Loucy (cell line): ENCODE measurements around the gene CYP8B1.

Experiments
- H2AFZ ChIP-seq: fragments of 200-600 bp; sonication (generic); 2 replicates; pipeline ENCODE4 v1.6.0; 2016; ENCODE audit warnings: antibody characterized with exemption, mild to moderate bottlenecking, low read length, moderate library complexity
- H3F3A ChIP-seq: fragments of 200-600 bp; 2 replicates; pipeline ENCODE4 v1.6.0; 2016; ENCODE audit warnings: antibody characterized with exemption, low read depth, mild to moderate bottlenecking
- H3K27me3 ChIP-seq: fragments of 200-600 bp; sonication (generic); 2 replicates; pipeline ENCODE4 v1.6.1; 2014; ENCODE audit warnings: low read length, mild to moderate bottlenecking; ENCODE audit not compliant: insufficient read depth, poor library complexity, severe bottlenecking
- H3K36me3 ChIP-seq: fragments of 200-600 bp; sonication (generic); 2 replicates; pipeline ENCODE4 v1.6.1; 2016; ENCODE audit warnings: low read length; ENCODE audit not compliant: insufficient read depth
- H3K4me1 ChIP-seq: fragments of 200-600 bp; sonication (generic); 2 replicates; pipeline ENCODE4 v1.5.1; 2014; ENCODE audit warnings: low read length, mild to moderate bottlenecking; ENCODE audit not compliant: insufficient read depth, poor library complexity, severe bottlenecking
- H3K4me2 ChIP-seq: fragments of 200-600 bp; sonication (generic); 2 replicates; pipeline ENCODE4 v1.6.0; 2014; ENCODE audit warnings: antibody characterized with exemption, low read length, low read depth, mild to moderate bottlenecking; ENCODE audit not compliant: poor library complexity, severe bottlenecking
- H3K4me3 ChIP-seq: fragments of 200-600 bp; sonication (generic); 2 replicates; pipeline ENCODE4 v1.5.1; 2014; ENCODE audit warnings: low read length, mild to moderate bottlenecking, mixed read lengths; ENCODE audit not compliant: poor library complexity, severe bottlenecking
- H3K79me2 ChIP-seq: fragments of 200-600 bp; sonication (generic); 2 replicates; pipeline ENCODE4 v1.6.1; 2014; ENCODE audit warnings: low read length; ENCODE audit not compliant: insufficient read depth
- H3K9ac ChIP-seq: fragments of 200-600 bp; sonication (generic); 2 replicates; pipeline ENCODE4 v1.6.0; 2014; ENCODE audit warnings: mild to moderate bottlenecking, low read depth, low read length, moderate library complexity; ENCODE audit not compliant: poor library complexity, severe bottlenecking
- H3K9me2 ChIP-seq: fragments of 200-600 bp; sonication (generic); replicated peaks from 2 replicates; pipeline ENCODE4 v1.6.1; 2016; ENCODE audit warnings: low read depth, low read length, mixed read lengths
- H3K9me3 ChIP-seq: fragments of 200-600 bp; sonication (generic); 2 replicates; pipeline ENCODE4 v1.6.1; 2014; ENCODE audit warnings: mild to moderate bottlenecking, antibody characterized with exemption, low read length, low read depth; ENCODE audit not compliant: insufficient read depth
- H4K20me1 ChIP-seq: fragments of 200-600 bp; sonication (generic); 2 replicates; pipeline ENCODE4 v1.6.0; 2014; ENCODE audit warnings: antibody characterized with exemption, low read length, mild to moderate bottlenecking; ENCODE audit not compliant: insufficient read depth, poor library complexity, severe bottlenecking
- EZH2phosphoT487 ChIP-seq: fragments of 200-600 bp; IDR thresholded peaks from 2 replicates; pipeline ENCODE4 v1.6.1; 2018; ENCODE audit warnings: antibody characterized with exemption, mild to moderate bottlenecking, moderate library complexity, borderline replicate concordance
- TF ChIP-seq, protein P1 (sequence below): fragments of 200-600 bp; sonication (generic); conservative IDR thresholded peaks from 2 replicates; pipeline ENCODE4 v1.5.1; 2014; ENCODE audit warnings: mild to moderate bottlenecking, antibody characterized with exemption, low read length

CYP8B1 gene

DNA sequence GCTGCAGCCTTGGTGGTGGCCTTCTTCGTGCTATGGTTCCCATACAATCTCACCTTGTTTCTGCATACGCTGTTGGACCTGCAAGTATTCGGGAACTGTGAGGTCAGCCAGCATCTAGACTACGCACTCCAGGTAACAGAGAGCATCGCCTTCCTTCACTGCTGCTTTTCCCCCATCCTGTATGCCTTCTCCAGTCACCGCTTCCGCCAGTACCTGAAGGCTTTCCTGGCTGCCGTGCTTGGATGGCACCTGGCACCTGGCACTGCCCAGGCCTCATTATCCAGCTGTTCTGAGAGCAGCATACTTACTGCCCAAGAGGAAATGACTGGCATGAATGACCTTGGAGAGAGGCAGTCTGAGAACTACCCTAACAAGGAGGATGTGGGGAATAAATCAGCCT lies 10.4 kb downstream of the CYP8B1 start:
- no peaks in the 10 kb centered on the region for H3K9me3 ChIP-seq
- H3K27me3 ChIP-seq: no peaks in the 10 kb centered on the region
- no peaks in the 10 kb centered on the region for H3K4me1 ChIP-seq
- no peaks in the 10 kb centered on the region for H3F3A ChIP-seq
- H3K36me3 ChIP-seq: no peaks in the 10 kb centered on the region
- no peak overlapping the region for H2AFZ ChIP-seq
- H3K9ac ChIP-seq: no peak overlapping the region
- H3K4me2 ChIP-seq: no peak overlapping the region
- H3K4me3 ChIP-seq: no peak overlapping the region
- H3K79me2 ChIP-seq: no peaks in the 10 kb centered on the region
- no peaks in the 10 kb centered on the region for H4K20me1 ChIP-seq
- H3K9me2 ChIP-seq: no peaks in the 10 kb centered on the region
- TF ChIP-seq EZH2phosphoT487: no peak
- TF ChIP-seq, protein P1, sequence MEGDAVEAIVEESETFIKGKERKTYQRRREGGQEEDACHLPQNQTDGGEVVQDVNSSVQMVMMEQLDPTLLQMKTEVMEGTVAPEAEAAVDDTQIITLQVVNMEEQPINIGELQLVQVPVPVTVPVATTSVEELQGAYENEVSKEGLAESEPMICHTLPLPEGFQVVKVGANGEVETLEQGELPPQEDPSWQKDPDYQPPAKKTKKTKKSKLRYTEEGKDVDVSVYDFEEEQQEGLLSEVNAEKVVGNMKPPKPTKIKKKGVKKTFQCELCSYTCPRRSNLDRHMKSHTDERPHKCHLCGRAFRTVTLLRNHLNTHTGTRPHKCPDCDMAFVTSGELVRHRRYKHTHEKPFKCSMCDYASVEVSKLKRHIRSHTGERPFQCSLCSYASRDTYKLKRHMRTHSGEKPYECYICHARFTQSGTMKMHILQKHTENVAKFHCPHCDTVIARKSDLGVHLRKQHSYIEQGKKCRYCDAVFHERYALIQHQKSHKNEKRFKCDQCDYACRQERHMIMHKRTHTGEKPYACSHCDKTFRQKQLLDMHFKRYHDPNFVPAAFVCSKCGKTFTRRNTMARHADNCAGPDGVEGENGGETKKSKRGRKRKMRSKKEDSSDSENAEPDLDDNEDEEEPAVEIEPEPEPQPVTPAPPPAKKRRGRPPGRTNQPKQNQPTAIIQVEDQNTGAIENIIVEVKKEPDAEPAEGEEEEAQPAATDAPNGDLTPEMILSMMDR: no peak

DNA sequence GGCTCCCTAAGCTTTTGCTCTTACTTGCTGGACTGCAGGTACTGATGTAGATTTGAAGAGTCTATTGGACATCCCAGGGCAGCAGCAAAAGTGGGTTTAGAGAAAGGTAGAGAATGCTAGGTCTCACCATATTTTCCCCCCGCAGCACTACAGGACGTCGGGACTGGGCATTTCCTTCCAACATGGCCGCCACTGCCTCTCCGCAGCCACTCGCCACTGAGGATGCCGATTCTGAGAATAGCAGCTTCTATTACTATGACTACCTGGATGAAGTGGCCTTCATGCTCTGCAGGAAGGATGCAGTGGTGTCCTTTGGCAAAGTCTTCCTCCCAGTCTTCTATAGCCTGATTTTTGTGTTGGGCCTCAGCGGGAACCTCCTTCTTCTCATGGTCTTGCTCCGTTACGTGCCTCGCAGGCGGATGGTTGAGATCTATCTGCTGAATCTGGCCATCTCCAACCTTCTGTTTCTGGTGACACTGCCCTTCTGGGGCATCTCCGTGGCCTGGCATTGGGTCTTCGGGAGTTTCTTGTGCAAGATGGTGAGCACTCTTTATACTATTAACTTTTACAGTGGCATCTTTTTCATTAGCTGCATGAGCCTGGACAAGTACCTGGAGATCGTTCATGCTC lies 11.2 kb downstream of the CYP8B1 start:
- H3K4me2 ChIP-seq: no peak overlapping the region
- H2AFZ ChIP-seq: no peak overlapping the region
- no peak overlapping the region for H3K4me3 ChIP-seq
- no peaks in the 10 kb centered on the region for H3F3A ChIP-seq
- H3K4me1 ChIP-seq: no peaks in the 10 kb centered on the region
- no peaks in the 10 kb centered on the region for H3K9me2 ChIP-seq
- H3K36me3 ChIP-seq: no peaks in the 10 kb centered on the region
- H3K9ac ChIP-seq: no peak overlapping the region
- H3K27me3 ChIP-seq: no peaks in the 10 kb centered on the region
- no peaks in the 10 kb centered on the region for H3K79me2 ChIP-seq
- TF ChIP-seq EZH2phosphoT487: no peak
- TF ChIP-seq, protein P1: no peak
- no peaks in the 10 kb centered on the region for H3K9me3 ChIP-seq
- H4K20me1 ChIP-seq: no peaks in the 10 kb centered on the region

GRCh38 chr3:42856544-42856943 lies 19.1 kb downstream of the CYP8B1 start:
- TF ChIP-seq, protein P1: no peak
- TF ChIP-seq EZH2phosphoT487: no peak
- Histone ChIP-seq H2AFZ (no peak overlapping the region), H3K4me2 (no peak overlapping the region)

More at GRCh38 chr3:42856544-42856943, 19.1 kb downstream of the CYP8B1 start:
- no peak overlapping the region for H3K4me3 ChIP-seq
- no peaks in the 10 kb centered on the region for H3K9me2 ChIP-seq
- no peaks in the 10 kb centered on the region for H3K36me3 ChIP-seq
- H3K27me3 ChIP-seq: no peaks in the 10 kb centered on the region
- H3F3A ChIP-seq: no peaks in the 10 kb centered on the region
- no peaks in the 10 kb centered on the region for H3K4me1 ChIP-seq
- no peaks in the 10 kb centered on the region for H3K79me2 ChIP-seq
- no peaks in the 10 kb centered on the region for H3K9me3 ChIP-seq
- H3K9ac ChIP-seq: no peak overlapping the region
- no peaks in the 10 kb centered on the region for H4K20me1 ChIP-seq
